GM23248 (cell line): ENCODE results near the gene NFIA. TPM values are rescaled to one million over a fixed set of nuclear protein-coding genes. Genes with fewer than 3 reads are reported as not detected.
"Not testable (repeated sequence)": the region's sequence is repeated elsewhere in the genome, so short reads cannot be mapped to it uniquely, and the experiment has no call there.

Source experiments
- DNase-seq: peaks from one replicate; pipeline ENCODE4 v3.0.0-alpha.2; 2015
- H2AFZ ChIP-seq: fragments of 200-600 bp; sonication (generic); 2 replicates; pipeline ENCODE4 v1.6.1; 2016; ENCODE audit warnings: antibody characterized with exemption
- H3F3A ChIP-seq: fragments of 200-600 bp; sonication (generic); 2 replicates; pipeline ENCODE4 v1.6.1; 2016; ENCODE audit warnings: mild to moderate bottlenecking, antibody characterized with exemption, mixed run types; ENCODE audit not compliant: insufficient read depth
- H3K27ac ChIP-seq: fragments of 200-600 bp; sonication (generic); 2 replicates; pipeline ENCODE4 v1.5.1; 2016; ENCODE audit warnings: mild to moderate bottlenecking
- H3K27me3 ChIP-seq: fragments of 200-600 bp; sonication (generic); replicated peaks from 2 replicates; pipeline ENCODE4 v1.6.1; 2016; ENCODE audit warnings: mild to moderate bottlenecking; ENCODE audit not compliant: insufficient read depth
- H3K36me3 ChIP-seq: fragments of 200-600 bp; sonication (generic); 2 replicates; pipeline ENCODE4 v1.6.1; 2016; ENCODE audit warnings: low read depth, mild to moderate bottlenecking
- H3K4me1 ChIP-seq: fragments of 200-600 bp; sonication (generic); 2 replicates; pipeline ENCODE4 v1.6.1; 2016; ENCODE audit warnings: mild to moderate bottlenecking; ENCODE audit not compliant: insufficient read depth
- H3K4me2 ChIP-seq: fragments of 200-600 bp; sonication (generic); one replicate; pipeline ENCODE4 v1.6.1; 2016; ENCODE audit warnings: mild to moderate bottlenecking; ENCODE audit not compliant: unreplicated experiment
- H3K4me3 ChIP-seq: fragments of 200-600 bp; sonication (generic); 2 replicates; pipeline ENCODE4 v1.5.1; 2016; ENCODE audit warnings: mild to moderate bottlenecking
- H3K79me2 ChIP-seq: fragments of 200-600 bp; sonication (generic); 2 replicates; pipeline ENCODE4 v1.6.1; 2016; ENCODE audit warnings: mild to moderate bottlenecking; ENCODE audit not compliant: insufficient read depth
- H3K9ac ChIP-seq: fragments of 200-600 bp; sonication (generic); 2 replicates; pipeline ENCODE4 v1.6.1; 2016; ENCODE audit warnings: mild to moderate bottlenecking
- H3K9me2 ChIP-seq: fragments of 200-600 bp; sonication (generic); 2 replicates; pipeline ENCODE4 v1.6.1; 2016; ENCODE audit warnings: mixed run types, mild to moderate bottlenecking, moderate library complexity; ENCODE audit not compliant: insufficient read depth
- H3K9me3 ChIP-seq: fragments of 200-600 bp; sonication (generic); one replicate; pipeline ENCODE4 v1.6.1; 2017; ENCODE audit warnings: low read depth
- H4K20me1 ChIP-seq: fragments of 200-600 bp; sonication (generic); 2 replicates; pipeline ENCODE4 v1.6.0; 2016; ENCODE audit not compliant: insufficient read depth
- EZH2 ChIP-seq: fragments of 200-600 bp; sonication (generic); IDR thresholded peaks from 2 replicates; pipeline ENCODE4 v1.6.1; 2018; ENCODE audit warnings: antibody characterized with exemption, mild to moderate bottlenecking; ENCODE audit not compliant: insufficient read depth, poor library complexity, severe bottlenecking
- EZH2phosphoT487 ChIP-seq: fragments of 200-600 bp; sonication (generic); IDR thresholded peaks from 2 replicates; pipeline ENCODE4 v1.6.1; 2018; ENCODE audit warnings: antibody characterized with exemption, moderate library complexity, mild to moderate bottlenecking, low read depth; ENCODE audit not compliant: insufficient read depth
- WGBS, 2 experiments: methylation state at CpG; one replicate each; pipeline ENCODE4 v1.1.6; 2015 to 2017; ENCODE audit warnings: low lambda C conversion rate in 2 of 2, low coverage in 1 of 2; ENCODE audit errors: missing lambda C conversion rate in 2 of 2; 5-methylcytosine and 5-hydroxymethylcytosine counted together
- in situ Hi-C: fragments of 300-500 bp; cut with MboI; formaldehyde crosslinking; loops from 2 replicates; pipeline ENCODE4 v1.15.0; 2020
- polyA plus RNA-seq: library from polyadenylated mRNA; unstranded; fragments of >200 nt; fragmentation: Nextera tagmentation; extraction: Ambion mirVana; gene quantifications from 2 replicates; pipeline ENCODE4 v1.2.1, GENCODE V29; 2016
- total RNA-seq: library from RNA; depleted of rRNA; stranded (reverse); fragments of >200 nt; shearing (Covaris generic); gene quantifications from 2 replicates; pipeline ENCODE4 v1.2.3, GENCODE V29; 2014

NFIA gene
- total and polyA plus RNA-seq, 2 experiments from 2014 or later = 3.4 to 8.8 TPM

GRCh38 chr1:61277121-61277690 lies 194.8 kb downstream of the NFIA start:
- no peak for TF ChIP-seq EZH2phosphoT487
- TF ChIP-seq EZH2 = no peak
- no peak overlapping the region for H3K9ac ChIP-seq
- no peaks in the 10 kb centered on the region for H3K36me3 ChIP-seq
- no peaks in the 10 kb centered on the region for H3K27me3 ChIP-seq
- H3K4me1 ChIP-seq = no peaks in the 10 kb centered on the region
- H2AFZ ChIP-seq = peak overlapping the region; percentile 38; the same call in 1 of the 2 replicates
- no peaks in the 10 kb centered on the region for H3F3A ChIP-seq
- H3K79me2 ChIP-seq = no peaks in the 10 kb centered on the region
- 18 to 36% methylated on average over 7 of the region's 7 CpGs for WGBS, 2 experiments
- H3K4me2 ChIP-seq = no peak overlapping the region
- H3K9me3 ChIP-seq = no peaks in the 10 kb centered on the region
- no peak overlapping the region for H3K27ac ChIP-seq
- in situ Hi-C loops = no loop called here
- no peaks in the 10 kb centered on the region for H3K9me2 ChIP-seq
- H4K20me1 ChIP-seq = no peaks in the 10 kb centered on the region
- peak; percentile 6 for DNase-seq
- 0 out of 2 replicates have a peak overlapping the region, but pooled peaks have one; percentile 16 for H3K4me3 ChIP-seq

- H3K9me3 ChIP-seq, in situ Hi-C loops, H3K9ac ChIP-seq, H3K79me2 ChIP-seq, H3K4me3 ChIP-seq, H3F3A ChIP-seq, H3K27ac ChIP-seq, H3K36me3 ChIP-seq, H3K4me1 ChIP-seq, DNase-seq, H2AFZ ChIP-seq, H3K4me2 ChIP-seq, H3K9me2 ChIP-seq, H3K27me3 ChIP-seq, H4K20me1 ChIP-seq: not testable (repeated sequence)
- 74 to 75% methylated on average over 8 of the region's 8 CpGs for WGBS, 2 experiments
Observed at GRCh38 chr1:61278503-61278902, 196.1 kb downstream of the NFIA start.

GRCh38 chr1:61278966-61279365 lies 196.6 kb downstream of the NFIA start:
- DNase-seq = no peak
- Histone ChIP-seq H3K79me2 (no peaks in the 10 kb centered on the region), H3K27me3 (no peaks in the 10 kb centered on the region), H2AFZ (no peak overlapping the region; the same call in 1 of the 2 replicates), H3K4me3 (no peak overlapping the region), H3K9me3 (no peaks in the 10 kb centered on the region), H3K4me2 (no peak overlapping the region), H3K27ac (no peak overlapping the region), H3K4me1 (no peaks in the 10 kb centered on the region), H3K9ac (no peak overlapping the region), H4K20me1 (no peaks in the 10 kb centered on the region), H3K9me2 (no peaks in the 10 kb centered on the region), H3K36me3 (no peaks in the 10 kb centered on the region), H3F3A (no peaks in the 10 kb centered on the region)
- in situ Hi-C loops = no loop called here
- no peak for TF ChIP-seq EZH2phosphoT487
- TF ChIP-seq EZH2 = no peak
- WGBS, 2 experiments = 73 to 78% methylated on average over 1 of the region's 1 CpG

GRCh38 chr1:61279570-61279969 lies 197.2 kb downstream of the NFIA start:
- 27 to 32% methylated on average over 4 of the region's 4 CpGs for WGBS, 2 experiments
- in situ Hi-C loops = no loop called here
- Histone ChIP-seq H4K20me1 (no peaks in the 10 kb centered on the region), H3K4me3 (no peak overlapping the region), H3K4me2 (no peak overlapping the region), H3K36me3 (no peaks in the 10 kb centered on the region), H3K27ac (no peak overlapping the region), H3K9ac (no peak overlapping the region), H3K79me2 (no peaks in the 10 kb centered on the region), H3K4me1 (no peaks in the 10 kb centered on the region), H3F3A (no peaks in the 10 kb centered on the region), H3K9me2 (no peaks in the 10 kb centered on the region), H3K9me3 (no peaks in the 10 kb centered on the region), H2AFZ (peak overlapping the region; percentile 8; the same call in 1 of the 2 replicates), H3K27me3 (no peaks in the 10 kb centered on the region)
- TF ChIP-seq EZH2phosphoT487 (no peak), EZH2 (no peak)
- peak; percentile 24 for DNase-seq

- TF ChIP-seq EZH2phosphoT487 (no peak), EZH2 (no peak)
- Histone ChIP-seq H3K9me2 (no peaks in the 10 kb centered on the region), H3K9ac (no peak overlapping the region), H2AFZ (no peak overlapping the region), H3K27me3 (no peaks in the 10 kb centered on the region), H4K20me1 (no peaks in the 10 kb centered on the region), H3K9me3 (no peaks in the 10 kb centered on the region), H3K79me2 (no peaks in the 10 kb centered on the region), H3K27ac (no peak overlapping the region), H3K36me3 (no peaks in the 10 kb centered on the region), H3F3A (no peaks in the 10 kb centered on the region), H3K4me3 (no peak overlapping the region), H3K4me2 (no peak overlapping the region), H3K4me1 (peaks cover 4% of the 10 kb centered on the region; the same call in 1 of the 2 replicates)
- 47 to 58% methylated on average over 5 of the region's 5 CpGs for WGBS, 2 experiments
- in situ Hi-C loops = no loop called here
- DNase-seq = no peak
Observed at GRCh38 chr1:61280452-61280851, 198.1 kb downstream of the NFIA start.
